Keratinocyte (primary cell): Measurements from ENCODE around the gene SYNGR1. TPM values are rescaled to one million over a fixed set of nuclear protein-coding genes. Genes with fewer than 3 reads are reported as not detected.

Experiments used
- DNase-seq: peaks from one replicate; pipeline ENCODE4 v3.0.0-alpha.2; 2011; ENCODE audit warnings: low read depth, missing footprints, low spot score
- FAIRE-seq: peaks from 2 replicates; lab custom pipeline; 2011; peaks lifted over from hg19 to GRCh38; lab: Jason Lieb, UNC
- H2AFZ ChIP-seq: 2 replicates; pipeline ENCODE4 v1.6.0; 2012; ENCODE audit warnings: low read length, control low read depth, inconsistent platforms; ENCODE audit not compliant: control insufficient read depth
- H3K27ac ChIP-seq: 2 replicates; pipeline ENCODE4 v1.5.1; 2011; ENCODE audit warnings: low read length; ENCODE audit not compliant: control insufficient read depth, insufficient read depth
- H3K27me3 ChIP-seq: 3 replicates; pipeline ENCODE4 v1.6.0; 2011; ENCODE audit warnings: low read length; ENCODE audit not compliant: control insufficient read depth, insufficient read depth; ENCODE audit errors: extremely low read depth
- H3K36me3 ChIP-seq, 2 experiments: 2 replicates in 1 of 2; 3 replicates in 1 of 2; pipeline ENCODE4 v1.5.1; 2011; ENCODE audit warnings: low read length in 2 of 2, mild to moderate bottlenecking in 1 of 2; ENCODE audit not compliant: control insufficient read depth in 2 of 2, insufficient read depth in 2 of 2; ENCODE audit errors: extremely low read depth in 1 of 2
- H3K4me1 ChIP-seq: 3 replicates; pipeline ENCODE4 v1.5.1; 2011; ENCODE audit warnings: low read length; ENCODE audit not compliant: control insufficient read depth, insufficient read depth; ENCODE audit errors: extremely low read depth
- H3K4me2 ChIP-seq: 3 replicates; pipeline ENCODE4 v1.6.0; 2011; ENCODE audit warnings: low read depth, low read length; ENCODE audit not compliant: control insufficient read depth, insufficient read depth; ENCODE audit errors: extremely low read depth
- H3K4me3 ChIP-seq, 3 experiments: fragments of 200-600 bp in 1 of 3; sonication (generic) in 1 of 3; 2 replicates in 2 of 3; 3 replicates in 1 of 3; pipeline ENCODE4 v1.5.1; 2011 to 2016; ENCODE audit warnings: low read length in 3 of 3, mild to moderate bottlenecking in 3 of 3, control low read depth in 2 of 3, inconsistent platforms in 1 of 3, low read depth in 1 of 3, mixed read lengths in 1 of 3, mixed run types in 1 of 3, moderate library complexity in 1 of 3; ENCODE audit not compliant: control insufficient read depth in 2 of 3, insufficient read depth in 2 of 3; ENCODE audit errors: extremely low read depth in 1 of 3
- H3K79me2 ChIP-seq: 2 replicates; pipeline ENCODE4 v1.6.0; 2012; ENCODE audit warnings: low read length; ENCODE audit not compliant: control insufficient read depth, insufficient read depth
- H3K9ac ChIP-seq: 3 replicates; pipeline ENCODE4 v1.6.0; 2011; ENCODE audit warnings: low read length; ENCODE audit not compliant: control insufficient read depth, insufficient read depth; ENCODE audit errors: extremely low read depth
- H3K9me1 ChIP-seq: 3 replicates; pipeline ENCODE4 v1.6.0; 2011; ENCODE audit warnings: low read length; ENCODE audit not compliant: control insufficient read depth, insufficient read depth; ENCODE audit errors: extremely low read depth
- H3K9me3 ChIP-seq: 2 replicates; pipeline ENCODE4 v1.5.1; 2012; ENCODE audit warnings: low read depth, low read length; ENCODE audit not compliant: control insufficient read depth
- H4K20me1 ChIP-seq: 3 replicates; pipeline ENCODE4 v1.6.0; 2011; ENCODE audit warnings: low read length; ENCODE audit not compliant: control insufficient read depth, insufficient read depth; ENCODE audit errors: extremely low read depth
- EZH2 ChIP-seq: IDR thresholded peaks from one replicate; pipeline ENCODE4 v1.6.1; 2012; ENCODE audit warnings: inconsistent platforms, mild to moderate bottlenecking, low read length, moderate library complexity
- dilution Hi-C: fragments of 300-500 bp; cut with MboI; formaldehyde crosslinking; loops from one replicate; pipeline ENCODE4 v1.7.0; 2020; ENCODE audit warnings: low sequenced_read_pairs; ENCODE audit not compliant: extremely low pct_ligation_motif_present
- polyA plus RNA-seq, 5 experiments: library from polyadenylated mRNA; depleted of rRNA in 3 of 5; stranded (reverse) in 3 of 5; stranded (forward) in 1 of 5; unstranded in 1 of 5; fragments of >200 nt; gene quantifications; 1 replicate in 1 of 5; 2 replicates in 3 of 5; 3 replicates in 1 of 5; pipeline versions ENCODE4 v1.2.1 to v1.2.3, GENCODE V29; 2011 to 2012; ENCODE audit warnings: missing spikeins in 2 of 5, low read depth in 1 of 5, low replicate concordance in 1 of 5
- TF ChIP-seq, protein P1 (sequence below), 3 experiments: IDR thresholded peaks in 1 of 3; conservative IDR thresholded peaks in 1 of 3; optimal IDR thresholded peaks in 1 of 3; 2 replicates in 2 of 3; 3 replicates in 1 of 3; pipeline versions ENCODE3 to v1.5.1; 2011; ENCODE audit warnings: low read length in 3 of 3, mild to moderate bottlenecking in 3 of 3, moderate library complexity in 2 of 3, control low read depth in 1 of 3, inconsistent platforms in 1 of 3; ENCODE audit not compliant: insufficient read depth in 2 of 3; ENCODE audit errors: extremely low read depth in 1 of 3

Gene SYNGR1
- polyA plus RNA-seq, 1 donor (not counting 4 experiments of a cell fraction or from before 2014, with no cell fraction given) = 0.63 TPM

- Histone ChIP-seq H3K4me2 (no peak overlapping the region), H3K9ac (no peak overlapping the region), H4K20me1 (no peaks in the 10 kb centered on the region), H3K27ac (no peak overlapping the region), H3K4me3 (no peak overlapping the region), H2AFZ (no peak overlapping the region), H3K9me3 (no peaks in the 10 kb centered on the region), H3K4me1 (peaks cover 7% of the 10 kb centered on the region), H3K9me1 (no peaks in the 10 kb centered on the region), H3K36me3 (no peaks in the 10 kb centered on the region), H3K27me3 (peaks cover 10% of the 10 kb centered on the region), H3K79me2 (no peaks in the 10 kb centered on the region)
- TF ChIP-seq, protein P1, sequence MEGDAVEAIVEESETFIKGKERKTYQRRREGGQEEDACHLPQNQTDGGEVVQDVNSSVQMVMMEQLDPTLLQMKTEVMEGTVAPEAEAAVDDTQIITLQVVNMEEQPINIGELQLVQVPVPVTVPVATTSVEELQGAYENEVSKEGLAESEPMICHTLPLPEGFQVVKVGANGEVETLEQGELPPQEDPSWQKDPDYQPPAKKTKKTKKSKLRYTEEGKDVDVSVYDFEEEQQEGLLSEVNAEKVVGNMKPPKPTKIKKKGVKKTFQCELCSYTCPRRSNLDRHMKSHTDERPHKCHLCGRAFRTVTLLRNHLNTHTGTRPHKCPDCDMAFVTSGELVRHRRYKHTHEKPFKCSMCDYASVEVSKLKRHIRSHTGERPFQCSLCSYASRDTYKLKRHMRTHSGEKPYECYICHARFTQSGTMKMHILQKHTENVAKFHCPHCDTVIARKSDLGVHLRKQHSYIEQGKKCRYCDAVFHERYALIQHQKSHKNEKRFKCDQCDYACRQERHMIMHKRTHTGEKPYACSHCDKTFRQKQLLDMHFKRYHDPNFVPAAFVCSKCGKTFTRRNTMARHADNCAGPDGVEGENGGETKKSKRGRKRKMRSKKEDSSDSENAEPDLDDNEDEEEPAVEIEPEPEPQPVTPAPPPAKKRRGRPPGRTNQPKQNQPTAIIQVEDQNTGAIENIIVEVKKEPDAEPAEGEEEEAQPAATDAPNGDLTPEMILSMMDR (optimal IDR thresholded peaks at IDR 0.05 in 1 of 3, IDR thresholded peaks at IDR 0.05 in 1 of 3, conservative IDR thresholded peaks at IDR 0.05 in 1 of 3; ENCODE audit: extremely low read depth in 1 of 3, insufficient read depth in 2 of 3, low read length in 3 of 3) = no peak
- DNase-seq (no peak), FAIRE-seq (peak; percentile 46)
- dilution Hi-C loops = no loop called here
These were observed 34.2 kb downstream of the SYNGR1 start for GRCh38 chr22:39383841-39384625.

DNA sequence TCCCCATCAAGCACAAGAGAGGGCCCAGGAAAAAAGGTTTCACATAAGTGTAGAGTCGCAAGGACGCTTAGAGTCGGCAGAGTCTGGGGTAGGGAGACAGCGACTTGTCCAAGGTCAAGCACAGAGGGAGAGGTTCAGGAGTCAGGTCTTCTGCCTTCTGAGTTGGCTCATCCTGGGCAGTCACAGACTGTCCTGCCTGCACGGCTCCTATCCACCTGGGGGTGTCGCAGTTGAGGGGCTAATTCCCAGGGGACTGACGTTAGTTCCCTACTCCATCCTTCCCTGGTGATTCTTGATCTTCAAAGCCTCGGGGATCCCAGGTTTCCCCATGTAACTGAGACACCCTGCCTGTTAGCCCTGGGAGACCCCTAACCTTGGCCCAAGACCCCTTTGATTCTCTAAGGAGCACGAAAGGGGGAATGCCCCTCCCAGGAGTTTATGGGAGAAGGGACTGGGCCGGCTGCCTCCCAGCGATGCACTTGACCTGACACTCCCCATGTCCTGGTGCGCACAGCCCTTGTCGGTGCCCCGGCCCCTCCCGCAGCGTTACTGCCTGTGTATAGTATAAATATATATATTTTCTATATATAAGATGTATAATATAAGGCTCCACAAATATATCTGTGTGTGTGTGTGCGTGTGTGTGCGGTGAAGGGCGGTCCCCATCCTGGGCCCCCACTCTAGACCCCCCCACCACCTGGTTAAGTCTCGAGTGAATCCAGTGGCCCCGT lies 35.1 kb downstream of the SYNGR1 start:
- Histone ChIP-seq H2AFZ (no peak overlapping the region), H3K9ac (no peak overlapping the region), H3K9me3 (no peaks in the 10 kb centered on the region), H3K4me2 (no peak overlapping the region), H4K20me1 (no peaks in the 10 kb centered on the region), H3K9me1 (no peaks in the 10 kb centered on the region), H3K4me3 (no peak overlapping the region), H3K79me2 (no peaks in the 10 kb centered on the region), H3K4me1 (peaks cover 7% of the 10 kb centered on the region), H3K27me3 (peaks cover 10% of the 10 kb centered on the region), H3K36me3 (no peaks in the 10 kb centered on the region), H3K27ac (no peak overlapping the region)
- TF ChIP-seq EZH2 = no peak
- TF ChIP-seq, protein P1 (optimal IDR thresholded peaks at IDR 0.05 in 1 of 3, IDR thresholded peaks at IDR 0.05 in 1 of 3, conservative IDR thresholded peaks at IDR 0.05 in 1 of 3; ENCODE audit: extremely low read depth in 1 of 3, insufficient read depth in 2 of 3, low read length in 3 of 3) = peak; percentile 17 to 34 (median 18)
- DNase-seq (no peak), FAIRE-seq (no peak)
- dilution Hi-C loops = no loop called here
